ENCODE measurements around the gene TMC3.

DNA sequence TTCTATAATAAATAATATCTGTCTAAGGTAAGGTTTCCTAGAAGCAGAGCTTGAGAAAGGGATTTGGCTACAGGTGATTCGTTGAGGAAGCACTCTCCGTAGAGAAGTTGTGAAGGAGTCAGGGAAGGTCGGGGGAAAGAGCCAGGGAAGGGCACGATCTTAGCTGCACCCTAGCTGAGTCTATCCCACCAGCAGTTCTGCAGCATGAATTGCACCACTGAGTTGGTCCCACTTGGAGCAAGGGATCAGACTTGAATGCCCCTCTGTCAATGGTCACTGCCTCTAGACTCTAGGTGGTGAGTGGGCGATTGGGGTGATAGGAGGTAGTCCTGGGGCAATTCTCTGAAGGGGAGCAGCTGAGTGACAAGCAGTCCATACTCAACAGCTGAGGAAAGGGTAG is 13.5 kb downstream of the TMC3 start:
- no peak for TF ChIP-seq POLR2A (IDR thresholded peaks at IDR 0.05)
- TF ChIP-seq, protein P1, sequence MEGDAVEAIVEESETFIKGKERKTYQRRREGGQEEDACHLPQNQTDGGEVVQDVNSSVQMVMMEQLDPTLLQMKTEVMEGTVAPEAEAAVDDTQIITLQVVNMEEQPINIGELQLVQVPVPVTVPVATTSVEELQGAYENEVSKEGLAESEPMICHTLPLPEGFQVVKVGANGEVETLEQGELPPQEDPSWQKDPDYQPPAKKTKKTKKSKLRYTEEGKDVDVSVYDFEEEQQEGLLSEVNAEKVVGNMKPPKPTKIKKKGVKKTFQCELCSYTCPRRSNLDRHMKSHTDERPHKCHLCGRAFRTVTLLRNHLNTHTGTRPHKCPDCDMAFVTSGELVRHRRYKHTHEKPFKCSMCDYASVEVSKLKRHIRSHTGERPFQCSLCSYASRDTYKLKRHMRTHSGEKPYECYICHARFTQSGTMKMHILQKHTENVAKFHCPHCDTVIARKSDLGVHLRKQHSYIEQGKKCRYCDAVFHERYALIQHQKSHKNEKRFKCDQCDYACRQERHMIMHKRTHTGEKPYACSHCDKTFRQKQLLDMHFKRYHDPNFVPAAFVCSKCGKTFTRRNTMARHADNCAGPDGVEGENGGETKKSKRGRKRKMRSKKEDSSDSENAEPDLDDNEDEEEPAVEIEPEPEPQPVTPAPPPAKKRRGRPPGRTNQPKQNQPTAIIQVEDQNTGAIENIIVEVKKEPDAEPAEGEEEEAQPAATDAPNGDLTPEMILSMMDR (IDR thresholded peaks at IDR 0.05) = no peak

All from adrenal gland (tissue), 5 donors.